KG1 (cell line): ENCODE results near the gene ZNF225.
"Not testable (repeated sequence)": the region's sequence is repeated elsewhere in the genome, so short reads cannot be mapped to it uniquely, and the experiment has no call there.

Experiments used
- DNase-seq: peaks from one replicate; lab custom pipeline; 2025; lab: John Stamatoyannopoulos, UW

The ZNF225 gene

GRCh38 chr19:44163789-44164188 is 50.6 kb downstream of the ZNF225 start:
- no peak for DNase-seq

GRCh38 chr19:44164327-44164672 is 51.1 kb downstream of the ZNF225 start:
- DNase-seq: no peak

- DNase-seq: peak; percentile 94
Measured at GRCh38 chr19:44164673-44165512, 51.7 kb downstream of the ZNF225 start, which contains the start of gene ZNF226. ZNF226 (plus strand) TSS chr19:44165100; CDS start chr19:44170081, 4,981 bp downstream.

GRCh38 chr19:44170660-44171059 is 57.5 kb downstream of the ZNF225 start:
- not testable (repeated sequence) for DNase-seq

- no peak for DNase-seq
Measured at GRCh38 chr19:44176590-44176989, 63.4 kb downstream of the ZNF225 start.

- DNase-seq: no peak
Measured at GRCh38 chr19:44180968-44181367, 67.8 kb downstream of the ZNF225 start.

- no peak for DNase-seq
Measured at GRCh38 chr19:44182145-44182544, 68.9 kb downstream of the ZNF225 start.
